Activated B cell treated with CpG ODN at 0.5 μM for 24 hours (primary cell): ENCODE results near the gene PCCB. TPM values are rescaled to one million over a fixed set of nuclear protein-coding genes. Genes with fewer than 3 reads are reported as not detected.
A peak's percentile ranks its signal among the peaks of the same experiment; 100 is the strongest.
"Not testable (repeated sequence)": the region's sequence is repeated elsewhere in the genome, so short reads cannot be mapped to it uniquely, and the experiment has no call there.

ENCODE experiments used
- ATAC-seq: fragments of 200-7000 bp; cut with Tn5 transposase; one replicate; pipeline ENCODE4 v1.10.0; 2021; ENCODE audit warnings: low read depth, mild to moderate bottlenecking, moderate library complexity
- CTCF ChIA-PET: fragments of 350-600 bp; sonication (Branson Sonifier 250); formaldehyde crosslinking; loops from one replicate; lab custom pipeline; 2021; ENCODE audit warnings: antibody characterized with exemption; lab: Charles Lee
- POLR2A ChIA-PET: fragments of 350-600 bp; sonication (Branson Sonifier 250); formaldehyde crosslinking; loops from one replicate; lab custom pipeline; 2021; ENCODE audit warnings: antibody characterized with exemption; lab: Charles Lee
- DNase-seq: peaks from one replicate; pipeline ENCODE4 v3.0.0; 2022
- H3K27ac Mint-ChIP-seq: one replicate; pipeline ENCODE4 v1.8.0; 2020; ENCODE audit warnings: mixed read lengths
- H3K27me3 Mint-ChIP-seq: one replicate; pipeline ENCODE4 v1.8.0; 2021; ENCODE audit warnings: mixed read lengths
- H3K36me3 Mint-ChIP-seq: one replicate; pipeline ENCODE4 v1.8.0; 2021; ENCODE audit warnings: low read depth, mixed read lengths
- H3K4me1 Mint-ChIP-seq: one replicate; pipeline ENCODE4 v1.8.0; 2021; ENCODE audit warnings: mixed read lengths
- H3K4me3 Mint-ChIP-seq: one replicate; pipeline ENCODE4 v1.8.0; 2020; ENCODE audit warnings: mild to moderate bottlenecking, mixed read lengths
- H3K9me3 Mint-ChIP-seq: one replicate; pipeline ENCODE4 v1.8.0; 2020; ENCODE audit warnings: mixed read lengths
- CTCF ChIP-seq: fragments of 200-600 bp; IDR thresholded peaks from one replicate; pipeline ENCODE4 v1.8.0; 2022; ENCODE audit warnings: antibody characterized with exemption, mild to moderate bottlenecking
- intact Hi-C: fragments of 100-400 bp; cut with micrococcal nuclease; formaldehyde crosslinking; loops from one replicate; pipeline ENCODE4 v1.15.1; 2024
- total RNA-seq: library from RNA; stranded (reverse); gene quantifications from 2 replicates; pipeline ENCODE4 v1.2.3, GENCODE V29; 2022

The PCCB gene
- total RNA-seq, 1 donor from 2014 or later, result 31.2 TPM

- CTCF ChIA-PET, result interaction anchor here (1.0 to 1.4 kb wide), 3 partner anchors 255 to 680 kb away, joined by 3 read pairs; no protein-coding TSS in a partner anchor
- Mint-ChIP-seq H3K27ac (peak overlapping the region; percentile 14), H3K36me3 (peaks cover 76% of the 10 kb centered on the region), H3K4me3 (no peak overlapping the region), H3K27me3 (no peaks in the 10 kb centered on the region), H3K9me3 (no peaks in the 10 kb centered on the region), H3K4me1 (no peaks in the 10 kb centered on the region)
- TF ChIP-seq CTCF, result no peak
- POLR2A ChIA-PET, result no interaction called here
- ATAC-seq (no peak), DNase-seq (no peak)
- intact Hi-C loops, result loop anchor here (5.0 kb wide), 1 partner anchor 137 kb away; the partner anchor contains the start of gene MSL2
Observed at GRCh38 chr3:136334209-136334608, 84.1 kb downstream of the PCCB start.

GRCh38 chr3:136334726-136335125, 84.6 kb downstream of the PCCB start:
- H3K36me3 Mint-ChIP-seq, result peaks cover 74% of the 10 kb centered on the region
- H3K27me3 Mint-ChIP-seq, H3K4me1 Mint-ChIP-seq, H3K4me3 Mint-ChIP-seq, H3K27ac Mint-ChIP-seq, POLR2A ChIA-PET, ATAC-seq, H3K9me3 Mint-ChIP-seq, DNase-seq: not testable (repeated sequence)
- intact Hi-C loops, result loop anchor here (5.0 kb wide), 2 partner anchors 137 to 257 kb away; partner anchors contain the start of gene MSL2
- CTCF ChIA-PET, result interaction anchor here (1.0 to 1.4 kb wide), 2 partner anchors 256 to 257 kb away, joined by 3 read pairs; no protein-coding TSS in a partner anchor

- Mint-ChIP-seq H3K4me3 (no peak overlapping the region), H3K4me1 (no peaks in the 10 kb centered on the region), H3K27ac (no peak overlapping the region), H3K36me3 (peaks cover 87% of the 10 kb centered on the region), H3K9me3 (no peaks in the 10 kb centered on the region), H3K27me3 (no peaks in the 10 kb centered on the region)
- ChIA-PET CTCF (no interaction called here), POLR2A (interaction anchor here (0.6 kb wide), 1 partner anchor 134 kb away, joined by 4 read pairs; no protein-coding TSS in a partner anchor)
- ATAC-seq (no peak), DNase-seq (no peak)
- intact Hi-C loops, result loop anchor here (5.0 kb wide), 1 partner anchor 259 kb away; no protein-coding TSS in a partner anchor
- no peak for TF ChIP-seq CTCF
Observed at GRCh38 chr3:136336329-136337100, 86.4 kb downstream of the PCCB start.

GRCh38 chr3:136343446-136343845, 93.3 kb downstream of the PCCB start:
- POLR2A ChIA-PET, result no interaction called here
- no peak overlapping the region for H3K4me3 Mint-ChIP-seq
- DNase-seq (no peak), ATAC-seq (no peak)
- no peaks in the 10 kb centered on the region for H3K9me3 Mint-ChIP-seq
- intact Hi-C loops, result no loop called here
- TF ChIP-seq CTCF, result no peak
- H3K27ac Mint-ChIP-seq, result no peak overlapping the region
- no peaks in the 10 kb centered on the region for H3K27me3 Mint-ChIP-seq
- peaks cover 67% of the 10 kb centered on the region for H3K36me3 Mint-ChIP-seq
- H3K4me1 Mint-ChIP-seq, result no peaks in the 10 kb centered on the region
- CTCF ChIA-PET, result interaction anchor here (1.5 kb wide), 1 partner anchor 409 kb away, joined by 4 read pairs; the partner anchor contains the start of gene STAG1

- intact Hi-C loops, result no loop called here
- no peak for DNase-seq
- POLR2A ChIA-PET, result no interaction called here
- no peak for ATAC-seq
- CTCF ChIA-PET, result no interaction called here
- Mint-ChIP-seq H3K4me1 (no peaks in the 10 kb centered on the region), H3K36me3 (peaks cover 68% of the 10 kb centered on the region), H3K4me3 (no peak overlapping the region), H3K27me3 (no peaks in the 10 kb centered on the region), H3K9me3 (no peaks in the 10 kb centered on the region), H3K27ac (no peak overlapping the region)
- TF ChIP-seq CTCF, result no peak
Observed at GRCh38 chr3:136343873-136344555, 93.9 kb downstream of the PCCB start.
